GM21528 (cell line): ENCODE measurements around the gene DLGAP4.

Source experiments
- ATAC-seq: cut with Tn5 transposase; IDR thresholded peaks from one replicate; pipeline ENCODE4 v1.9.1; 2021; ENCODE audit warnings: mild to moderate bottlenecking, moderate library complexity; ENCODE audit not compliant: unreplicated experiment, low FRiP score

The DLGAP4 gene

GRCh38 chr20:36320261-36320897 is 14.2 kb downstream of the DLGAP4 start:
- no peak for ATAC-seq

DNA sequence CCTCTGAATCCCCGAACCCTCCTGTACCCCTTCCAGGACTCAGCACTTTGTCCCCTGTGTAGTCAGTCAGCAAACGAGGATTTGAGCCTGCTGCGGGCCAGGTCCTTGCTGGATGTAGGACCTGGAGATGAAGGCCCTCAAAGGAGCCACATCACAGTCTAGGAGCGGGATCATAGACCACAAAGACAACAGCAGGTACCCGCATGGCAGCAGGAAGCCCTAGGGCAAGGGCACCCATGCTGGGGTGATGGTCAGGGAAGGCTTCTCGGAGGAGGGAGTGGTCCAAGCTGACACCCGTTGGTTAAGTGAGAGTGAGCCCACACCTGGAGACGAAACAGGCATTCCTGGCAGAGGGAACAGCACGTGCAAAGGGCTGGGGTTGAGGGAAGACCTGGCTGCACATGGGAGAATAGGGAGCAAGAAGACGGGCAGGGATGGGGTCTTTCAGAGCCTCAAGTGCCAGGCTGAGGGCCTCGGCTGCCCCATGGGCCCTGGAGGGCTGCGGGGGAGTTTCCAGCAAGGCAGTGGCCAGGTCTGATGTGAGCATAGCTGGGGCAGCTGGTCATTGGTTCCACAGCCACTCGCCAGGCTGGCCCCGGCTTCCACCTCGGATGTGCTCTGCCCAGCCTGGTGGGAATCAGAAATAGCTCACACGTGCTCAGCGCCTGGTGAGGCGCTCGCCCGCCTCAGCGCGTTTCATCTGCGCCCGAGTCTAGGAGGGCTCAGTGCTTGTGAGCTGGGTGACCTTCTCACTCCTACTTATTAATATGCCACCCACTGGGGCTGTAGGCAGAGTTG is 15.0 kb downstream of the DLGAP4 start:
- no peak for ATAC-seq

GRCh38 chr20:36322131-36322530 is 16.0 kb downstream of the DLGAP4 start:
- ATAC-seq: no peak

GRCh38 chr20:36330091-36330490 is 24.0 kb downstream of the DLGAP4 start:
- ATAC-seq: no peak

DNA sequence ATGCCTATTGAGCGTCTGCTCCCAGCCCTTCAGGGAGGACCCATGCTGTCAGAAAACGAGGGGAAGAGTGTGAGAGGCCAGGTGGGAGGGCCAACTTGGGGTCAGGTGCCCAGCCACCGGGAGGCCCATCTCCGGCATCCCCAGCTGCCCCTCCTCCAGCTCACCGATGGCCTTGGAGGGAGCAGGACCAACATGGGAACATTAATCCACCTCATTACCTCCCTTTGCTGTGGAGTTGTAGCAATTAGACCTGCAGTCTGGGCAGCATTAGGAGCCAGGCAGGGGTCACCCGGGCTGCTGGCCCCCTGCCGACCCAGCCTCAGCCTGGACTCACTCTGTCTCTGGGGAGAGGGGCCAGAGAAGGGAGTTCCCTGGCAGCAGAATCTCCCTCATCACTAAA is 25.1 kb downstream of the DLGAP4 start:
- ATAC-seq: no peak

DNA sequence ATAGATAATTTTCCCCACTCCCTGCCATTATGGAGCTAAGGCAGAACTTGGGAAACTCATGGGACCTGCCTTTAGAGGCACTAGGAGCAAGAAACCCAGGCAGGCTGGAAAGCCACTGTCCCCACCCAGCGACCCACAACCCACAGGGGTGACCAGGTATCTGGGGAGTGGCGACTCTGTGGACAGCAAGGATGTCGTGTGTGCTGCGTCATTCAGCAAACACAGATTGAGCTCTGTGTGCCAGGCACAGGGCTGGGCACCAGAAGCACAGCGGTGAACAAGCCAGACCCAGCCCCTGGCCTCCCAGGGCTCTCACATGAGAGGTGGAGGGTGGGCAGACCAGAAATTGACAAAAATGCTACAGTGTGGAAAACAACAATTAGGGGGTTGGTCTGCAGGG is 27.7 kb downstream of the DLGAP4 start:
- ATAC-seq: no peak

DNA sequence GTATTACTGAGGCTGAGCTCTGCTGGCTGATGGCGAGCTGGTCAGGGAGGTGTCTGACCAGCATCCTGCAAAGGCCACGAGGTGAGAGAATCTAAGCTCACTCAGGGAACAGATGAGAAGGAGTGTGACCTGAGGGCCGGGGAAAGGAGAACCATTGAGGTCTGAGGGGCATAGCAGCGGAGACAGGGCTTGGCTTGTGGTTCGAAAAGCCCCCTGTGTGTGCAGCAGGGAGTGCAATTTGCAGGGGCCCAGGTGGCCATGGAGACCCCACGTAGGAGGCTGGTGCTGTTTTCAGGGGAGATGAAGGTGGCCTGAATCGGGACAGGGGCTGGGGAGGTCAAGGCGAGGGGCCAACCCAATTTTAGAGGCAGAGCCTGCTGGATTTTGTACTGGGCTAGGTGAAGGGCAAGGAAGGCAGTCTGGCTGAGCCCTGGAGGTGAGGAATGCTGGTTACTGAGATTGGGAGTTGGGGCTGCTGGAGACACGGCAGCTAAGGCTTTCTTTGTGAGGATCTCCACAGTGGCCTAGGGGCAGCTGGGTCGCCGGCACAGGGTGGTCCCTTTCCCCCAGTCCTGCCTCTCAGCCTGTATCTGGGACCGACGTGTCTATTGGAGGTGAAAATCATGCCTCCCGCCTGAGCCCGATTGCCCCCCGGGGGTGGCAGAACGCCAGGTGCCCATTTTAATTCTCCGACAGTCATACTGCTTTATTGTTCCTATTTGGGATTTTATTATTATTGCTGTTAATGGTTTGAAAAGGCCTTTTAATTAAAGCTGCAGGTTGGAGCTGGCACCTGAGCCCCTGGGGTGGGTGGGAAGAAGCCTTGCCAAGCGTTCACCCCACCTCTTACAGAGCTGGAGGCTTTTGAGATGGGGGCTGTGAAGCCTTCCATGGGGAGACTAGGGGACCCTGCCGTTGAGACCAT is 28.4 kb downstream of the DLGAP4 start:
- ATAC-seq: no peak

- no peak for ATAC-seq
Measured at GRCh38 chr20:36335206-36335870, 29.2 kb downstream of the DLGAP4 start.

DNA sequence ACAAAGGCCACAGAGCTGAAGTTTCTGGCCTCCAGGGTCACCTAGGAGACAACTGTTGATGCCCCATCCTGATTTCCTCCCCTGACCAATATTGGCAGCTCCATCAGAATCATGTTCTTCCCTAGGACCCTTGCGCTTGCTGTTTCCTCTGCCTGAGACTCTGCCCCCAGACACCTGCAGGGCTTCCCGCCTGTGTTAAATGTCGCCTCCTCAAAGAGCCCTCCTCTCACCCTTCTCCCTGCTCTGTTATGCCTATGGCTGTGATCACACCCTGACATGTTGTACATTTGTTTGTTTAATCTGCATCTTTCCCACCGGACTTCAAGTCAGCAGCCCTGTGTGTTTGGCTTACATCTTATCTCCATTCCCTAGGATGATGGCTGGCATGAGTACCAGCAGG is 30.1 kb downstream of the DLGAP4 start:
- ATAC-seq: no peak

GRCh38 chr20:36336954-36337704 is 31.0 kb downstream of the DLGAP4 start:
- no peak for ATAC-seq

- ATAC-seq: no peak
Measured at GRCh38 chr20:36337886-36338285, 31.7 kb downstream of the DLGAP4 start.

GRCh38 chr20:36339646-36340592 is 33.8 kb downstream of the DLGAP4 start:
- no peak for ATAC-seq

GRCh38 chr20:36340593-36340990 is 34.5 kb downstream of the DLGAP4 start:
- ATAC-seq: no peak

GRCh38 chr20:36341331-36342020 is 35.3 kb downstream of the DLGAP4 start:
- no peak for ATAC-seq

GRCh38 chr20:36342331-36343120 is 36.4 kb downstream of the DLGAP4 start:
- no peak for ATAC-seq

DNA sequence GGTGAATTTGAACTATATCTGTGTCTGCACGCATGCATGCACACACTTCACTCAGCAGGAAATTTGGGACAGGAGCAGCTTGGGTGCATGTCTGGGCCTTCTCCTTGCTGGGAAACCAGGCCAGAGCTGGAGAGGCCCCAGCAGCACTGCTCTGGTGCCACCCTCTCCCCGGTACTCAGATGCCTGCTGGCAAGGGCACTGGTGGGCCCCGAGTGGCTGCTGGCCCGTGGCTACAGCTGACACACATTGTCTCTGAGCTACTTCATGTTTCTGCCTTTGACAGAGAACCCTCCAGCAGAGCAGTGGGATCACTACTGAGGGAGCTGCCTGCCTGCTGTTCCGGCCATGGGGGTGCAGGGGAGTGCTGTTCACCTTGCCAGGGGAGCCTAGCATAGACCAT is 37.5 kb downstream of the DLGAP4 start:
- ATAC-seq: no peak

- ATAC-seq: no peak
Measured at GRCh38 chr20:36344517-36345132, 38.5 kb downstream of the DLGAP4 start.
